NCI-H526 treated with DMSO at 0.1 percent for 48 hours (cell line): ENCODE measurements around the gene TNFRSF6B.
A peak's percentile ranks its signal among the peaks of the same experiment; 100 is the strongest.
"Not testable (repeated sequence)": the region's sequence is repeated elsewhere in the genome, so short reads cannot be mapped to it uniquely, and the experiment has no call there.

Experiments
- DNase-seq: peaks from one replicate; lab custom pipeline; 2025; lab: John Stamatoyannopoulos, UW

The TNFRSF6B gene, protein sequence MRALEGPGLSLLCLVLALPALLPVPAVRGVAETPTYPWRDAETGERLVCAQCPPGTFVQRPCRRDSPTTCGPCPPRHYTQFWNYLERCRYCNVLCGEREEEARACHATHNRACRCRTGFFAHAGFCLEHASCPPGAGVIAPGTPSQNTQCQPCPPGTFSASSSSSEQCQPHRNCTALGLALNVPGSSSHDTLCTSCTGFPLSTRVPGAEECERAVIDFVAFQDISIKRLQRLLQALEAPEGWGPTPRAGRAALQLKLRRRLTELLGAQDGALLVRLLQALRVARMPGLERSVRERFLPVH

DNA sequence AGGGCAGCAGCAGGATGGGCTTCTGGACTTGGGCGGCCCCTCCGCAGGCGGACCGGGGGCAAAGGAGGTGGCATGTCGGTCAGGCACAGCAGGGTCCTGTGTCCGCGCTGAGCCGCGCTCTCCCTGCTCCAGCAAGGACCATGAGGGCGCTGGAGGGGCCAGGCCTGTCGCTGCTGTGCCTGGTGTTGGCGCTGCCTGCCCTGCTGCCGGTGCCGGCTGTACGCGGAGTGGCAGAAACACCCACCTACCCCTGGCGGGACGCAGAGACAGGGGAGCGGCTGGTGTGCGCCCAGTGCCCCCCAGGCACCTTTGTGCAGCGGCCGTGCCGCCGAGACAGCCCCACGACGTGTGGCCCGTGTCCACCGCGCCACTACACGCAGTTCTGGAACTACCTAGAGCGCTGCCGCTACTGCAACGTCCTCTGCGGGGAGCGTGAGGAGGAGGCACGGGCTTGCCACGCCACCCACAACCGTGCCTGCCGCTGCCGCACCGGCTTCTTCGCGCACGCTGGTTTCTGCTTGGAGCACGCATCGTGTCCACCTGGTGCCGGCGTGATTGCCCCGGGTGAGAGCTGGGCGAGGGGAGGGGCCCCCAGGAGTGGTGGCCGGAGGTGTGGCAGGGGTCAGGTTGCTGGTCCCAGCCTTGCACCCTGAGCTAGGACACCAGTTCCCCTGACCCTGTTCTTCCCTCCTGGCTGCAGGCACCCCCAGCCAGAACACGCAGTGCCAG lies at the start of gene TNFRSF6B:
TSS of gene TNFRSF6B (plus strand) at position 25 of the 729 bp plus-strand sequence. CDS start at position 141, 116 bp downstream.
- DNase-seq = no peak

DNA sequence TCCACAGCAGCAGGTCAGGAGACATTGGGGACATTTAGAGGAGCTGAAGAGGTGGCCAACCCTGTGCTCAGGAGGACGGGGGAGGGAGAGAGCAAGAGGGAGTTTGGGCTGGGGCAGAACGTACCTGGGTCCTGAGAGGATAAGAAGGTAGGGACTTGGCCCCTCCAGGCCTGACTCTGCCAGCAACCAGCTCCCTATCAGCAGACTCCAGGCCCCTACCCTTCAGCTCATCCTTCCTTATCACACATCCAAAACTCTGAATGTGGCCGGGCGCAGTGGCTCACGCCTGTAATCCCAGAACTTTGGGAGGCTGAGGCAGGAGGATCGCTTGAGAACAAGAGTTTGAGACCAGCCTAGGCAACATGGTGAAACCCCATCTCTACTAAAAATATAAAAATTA lies 48.3 kb upstream of the TNFRSF6B start:
- no peak for DNase-seq

DNA sequence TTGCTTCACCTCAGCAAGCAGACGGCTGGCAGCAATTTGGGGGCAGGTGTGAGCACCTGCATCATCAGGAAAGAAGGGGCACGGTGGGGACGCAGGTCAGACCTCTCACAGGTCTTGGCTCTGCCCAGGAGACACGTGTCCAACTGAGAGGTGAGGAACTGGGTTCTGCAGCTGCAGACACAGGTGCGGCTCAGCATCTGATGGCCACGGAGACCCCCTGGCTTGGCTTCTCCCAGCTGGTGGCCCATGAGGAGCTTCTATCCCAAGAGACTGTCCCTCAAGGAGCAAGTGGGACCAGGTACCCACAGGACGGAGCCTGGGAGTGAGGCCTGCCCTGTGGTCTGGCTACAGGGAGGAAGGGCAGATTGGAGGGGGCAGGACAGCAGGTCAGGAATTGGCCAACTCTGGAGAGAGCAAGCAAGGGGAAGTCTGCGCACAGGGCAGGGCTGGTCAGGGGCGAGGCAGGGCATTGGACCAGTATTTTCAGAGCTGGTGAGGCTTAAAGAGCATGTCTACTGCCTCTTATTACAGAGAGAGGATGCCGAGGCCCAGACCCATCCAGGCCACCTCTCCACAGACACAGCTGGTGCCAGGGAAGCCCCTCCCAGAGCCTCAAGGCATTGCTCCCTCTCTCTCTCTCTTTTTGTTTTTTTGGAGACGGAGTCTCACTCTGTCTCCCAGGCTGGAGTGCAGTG lies 47.4 kb upstream of the TNFRSF6B start:
- no peak for DNase-seq

DNA sequence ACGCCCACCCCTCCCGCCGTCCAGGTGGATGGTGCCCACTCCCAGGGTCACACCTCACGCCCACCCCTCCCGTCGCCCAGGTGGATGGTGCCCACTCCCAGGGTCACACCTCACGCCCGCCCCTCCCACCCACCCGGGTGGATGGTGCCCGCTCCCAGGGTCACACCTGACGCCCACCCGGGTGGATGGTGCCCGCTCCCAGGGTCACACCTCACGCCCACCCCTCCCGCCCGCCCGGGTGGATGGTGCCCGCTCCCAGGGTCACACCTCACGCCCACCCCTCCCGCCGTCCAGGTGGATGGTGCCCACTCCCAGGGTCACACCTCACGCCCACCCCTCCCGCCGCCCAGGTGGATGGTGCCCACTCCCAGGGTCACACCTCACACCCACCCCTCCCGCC lies 46.0 kb upstream of the TNFRSF6B start:
- DNase-seq = not testable (repeated sequence)

DNA sequence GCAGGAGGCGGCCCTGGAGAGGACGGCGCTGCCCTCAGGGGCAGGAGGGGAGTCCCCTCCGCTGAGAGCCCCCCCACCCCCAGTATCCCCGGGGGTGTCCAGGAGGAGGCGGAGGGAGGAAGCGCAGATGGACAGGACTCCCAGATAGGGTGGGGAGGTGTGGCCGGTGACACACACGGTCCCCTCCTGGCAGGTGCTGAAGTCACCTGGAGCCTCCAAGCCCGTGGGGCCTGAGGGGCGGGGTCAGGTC lies 44.6 kb upstream of the TNFRSF6B start:
- DNase-seq = no peak

DNA sequence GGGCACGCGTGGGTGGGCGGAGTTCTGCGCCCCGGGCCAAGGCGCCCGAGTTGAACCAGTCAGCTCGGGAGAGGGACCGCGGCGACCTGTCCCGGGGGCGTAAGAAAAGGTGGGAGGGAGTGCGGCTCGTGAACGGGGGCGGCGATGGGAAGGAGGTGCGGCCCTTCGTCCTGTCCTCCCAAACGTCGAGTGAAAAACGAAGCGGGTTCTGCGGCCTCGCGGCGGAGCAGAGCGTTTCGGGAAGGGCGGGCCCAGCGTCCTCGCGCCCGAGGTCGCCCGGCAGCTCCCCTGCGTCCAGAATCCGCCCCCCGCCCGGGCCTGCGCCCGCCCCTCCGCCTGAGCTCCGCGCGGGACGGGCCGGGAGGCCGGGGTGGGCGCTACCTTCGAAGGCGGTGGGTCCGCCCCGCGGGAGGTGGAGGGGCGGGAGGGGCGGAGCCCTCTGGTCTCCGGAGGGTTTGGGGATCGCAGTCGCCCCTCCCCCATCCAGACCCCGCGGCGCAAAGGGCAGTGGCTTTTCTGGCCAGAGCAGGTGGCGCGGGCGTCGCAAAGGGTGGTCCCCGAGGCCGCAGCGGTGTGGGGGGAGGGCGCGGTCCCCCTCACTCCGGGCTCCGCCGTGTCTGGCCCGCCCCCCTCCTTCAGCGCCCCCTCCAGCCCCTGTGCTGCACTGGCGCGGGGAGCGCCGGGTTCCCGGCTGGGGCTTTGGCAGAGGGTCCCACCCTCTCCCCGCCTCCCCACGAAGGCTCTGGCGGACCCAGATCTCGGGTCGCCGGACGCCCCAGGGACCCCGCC lies 44.1 kb upstream of the TNFRSF6B start:
- DNase-seq = peak; percentile 48

DNA sequence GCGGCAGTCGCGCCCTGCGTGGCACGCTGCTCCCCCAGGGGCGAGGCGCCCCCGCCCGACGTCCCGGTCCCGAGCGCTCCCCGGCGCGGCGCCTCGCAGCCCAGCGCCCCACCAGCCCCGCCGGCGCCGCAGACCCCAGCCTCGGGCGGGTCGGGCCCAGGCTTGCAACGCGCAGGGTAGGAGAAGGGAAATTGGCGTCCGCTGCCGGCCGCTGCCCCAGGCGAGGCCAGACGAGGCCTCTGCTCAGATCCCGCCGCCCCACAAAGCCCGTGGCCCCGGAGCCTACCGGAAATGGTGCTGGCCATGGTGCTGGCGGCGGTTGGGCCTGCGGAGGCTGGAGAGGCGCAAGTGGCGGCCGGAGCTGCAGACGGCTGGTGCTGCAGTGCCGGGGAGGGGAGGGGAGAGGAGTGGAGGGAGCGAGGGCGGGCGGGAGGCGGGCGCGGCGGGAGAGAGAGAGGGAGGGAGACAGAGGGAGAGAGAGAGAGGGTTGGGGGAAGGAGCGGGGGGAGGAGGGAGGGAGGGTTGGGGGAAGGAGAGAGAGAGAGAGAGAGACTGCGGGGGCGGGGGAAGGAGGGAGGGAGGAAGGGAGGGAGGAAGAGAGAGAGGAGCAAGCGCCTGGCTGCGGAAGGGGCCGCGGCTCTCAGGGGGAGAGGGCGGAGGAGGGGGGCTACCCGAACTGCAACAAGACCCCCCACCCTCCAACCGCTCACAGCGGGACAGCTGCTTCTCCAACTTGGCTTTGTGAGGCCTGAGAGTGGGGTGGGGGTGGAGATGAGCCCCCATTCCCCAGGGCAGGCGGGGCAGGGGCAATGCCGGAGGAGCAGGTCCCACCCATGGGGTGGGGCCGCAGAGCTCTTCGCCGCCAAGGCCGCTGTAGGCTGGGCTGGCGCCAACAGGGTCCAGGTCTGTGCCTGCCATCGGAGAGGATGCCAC lies 43.1 kb upstream of the TNFRSF6B start, which contains the start of gene STMN3:
TSS of gene STMN3 (minus strand) at position 384 of the 933 bp plus-strand sequence. CDS start at position 305, 79 bp downstream.
- peak; percentile 85 for DNase-seq

DNA sequence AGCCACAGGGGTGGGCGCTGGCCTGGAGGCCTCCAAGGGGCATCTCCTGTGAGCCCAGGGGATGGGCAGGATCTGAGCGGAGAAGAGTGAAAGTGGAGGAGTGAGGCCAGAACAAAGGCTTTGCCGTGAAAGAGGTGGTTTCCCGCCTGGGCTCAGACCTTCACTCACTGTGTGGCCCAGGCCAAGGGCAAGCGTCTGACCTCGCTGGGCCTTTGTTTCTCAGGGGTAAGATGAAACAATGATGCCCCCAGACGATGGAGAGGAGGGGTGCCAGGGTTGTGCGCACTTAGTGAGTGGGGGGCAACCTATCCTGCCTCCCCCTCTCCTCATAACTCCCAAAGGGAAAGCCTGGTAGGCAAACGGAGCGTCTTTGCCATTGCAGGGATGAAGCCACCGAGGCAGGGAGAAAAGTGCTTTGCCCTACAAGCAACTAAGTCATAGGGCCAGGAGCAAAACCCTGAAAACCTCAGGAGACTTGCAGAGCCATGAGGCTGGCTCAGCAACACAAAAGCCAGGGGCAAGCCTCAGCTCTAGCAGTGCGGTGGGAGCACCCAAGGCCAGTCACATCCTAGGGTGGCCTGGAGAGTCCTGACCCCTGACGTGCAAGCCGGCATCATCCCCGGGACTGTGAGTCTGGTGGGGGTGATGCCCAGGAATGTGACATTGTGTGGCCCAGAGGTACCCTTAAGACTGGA lies 42.3 kb upstream of the TNFRSF6B start:
- no peak for DNase-seq

DNA sequence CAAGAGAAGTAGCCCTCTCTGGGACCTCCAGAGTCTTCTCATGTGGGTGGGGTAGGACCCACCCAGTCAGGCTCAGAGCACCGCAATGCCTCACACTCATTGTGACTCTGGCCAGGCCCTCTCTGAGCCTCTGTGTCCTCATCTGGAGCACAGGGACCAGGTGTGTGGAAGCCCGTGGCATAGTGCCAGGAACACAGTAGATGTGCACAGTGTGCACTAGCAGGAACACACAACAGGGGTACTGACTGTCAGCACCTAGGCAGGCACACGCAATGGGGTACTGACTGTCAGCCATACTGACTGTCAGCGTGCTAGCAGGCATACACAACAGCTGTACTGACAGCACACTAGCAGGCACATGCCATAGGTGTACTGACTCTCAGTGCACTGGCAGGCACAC lies 41.2 kb upstream of the TNFRSF6B start:
- no peak for DNase-seq

DNA sequence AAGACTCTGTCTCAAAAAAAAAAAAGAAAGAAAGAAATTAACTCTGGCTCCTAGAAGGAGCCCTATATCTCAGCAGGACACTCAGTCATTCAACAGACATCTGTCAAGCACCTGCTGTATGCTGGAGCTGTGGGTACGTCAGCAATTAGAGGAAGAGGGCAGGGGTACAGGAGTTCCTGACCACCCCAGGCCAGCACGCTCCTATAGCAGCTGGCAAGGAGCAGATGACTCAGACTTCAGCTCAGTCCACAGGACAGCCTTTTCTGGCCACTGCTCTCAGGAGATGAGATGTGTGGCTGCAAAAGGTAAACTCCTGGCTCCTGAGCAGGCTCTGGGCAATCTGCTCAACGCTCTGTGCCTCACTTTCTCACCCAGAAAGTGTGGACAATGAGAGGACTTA lies 40.0 kb upstream of the TNFRSF6B start:
- DNase-seq = no peak

DNA sequence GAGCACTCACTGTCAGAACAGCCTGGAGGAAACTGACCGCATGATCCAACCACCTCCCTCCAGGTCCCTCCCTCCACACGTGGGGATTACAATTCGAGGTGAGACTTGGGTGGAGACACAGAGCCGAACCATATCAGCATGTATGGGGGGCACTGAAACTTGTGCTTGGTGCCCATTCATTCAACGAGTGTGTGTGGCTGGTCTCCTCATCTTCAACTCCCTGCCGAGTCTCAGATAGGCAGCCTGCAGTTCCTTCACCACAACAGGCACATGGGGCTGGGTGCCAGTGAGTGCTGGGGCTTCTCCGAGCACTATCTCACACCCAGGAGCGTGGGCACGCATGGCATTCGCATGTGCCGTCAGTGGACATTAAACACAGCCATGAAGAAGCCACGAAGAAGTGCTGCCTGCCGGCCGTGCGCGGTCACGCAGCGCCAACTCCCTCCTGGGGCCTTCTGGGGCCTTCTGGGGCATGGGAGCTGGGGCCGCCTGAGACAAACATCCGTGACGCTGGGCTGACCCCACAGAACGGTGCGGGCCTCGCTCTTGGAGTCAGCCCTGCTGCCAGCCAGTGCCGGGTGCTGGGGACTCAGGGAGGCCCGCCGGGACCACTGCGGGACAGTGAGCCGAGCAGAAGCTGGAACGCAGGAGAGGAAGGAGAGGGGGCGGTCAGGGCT lies 39.1 kb upstream of the TNFRSF6B start:
- DNase-seq = no peak

DNA sequence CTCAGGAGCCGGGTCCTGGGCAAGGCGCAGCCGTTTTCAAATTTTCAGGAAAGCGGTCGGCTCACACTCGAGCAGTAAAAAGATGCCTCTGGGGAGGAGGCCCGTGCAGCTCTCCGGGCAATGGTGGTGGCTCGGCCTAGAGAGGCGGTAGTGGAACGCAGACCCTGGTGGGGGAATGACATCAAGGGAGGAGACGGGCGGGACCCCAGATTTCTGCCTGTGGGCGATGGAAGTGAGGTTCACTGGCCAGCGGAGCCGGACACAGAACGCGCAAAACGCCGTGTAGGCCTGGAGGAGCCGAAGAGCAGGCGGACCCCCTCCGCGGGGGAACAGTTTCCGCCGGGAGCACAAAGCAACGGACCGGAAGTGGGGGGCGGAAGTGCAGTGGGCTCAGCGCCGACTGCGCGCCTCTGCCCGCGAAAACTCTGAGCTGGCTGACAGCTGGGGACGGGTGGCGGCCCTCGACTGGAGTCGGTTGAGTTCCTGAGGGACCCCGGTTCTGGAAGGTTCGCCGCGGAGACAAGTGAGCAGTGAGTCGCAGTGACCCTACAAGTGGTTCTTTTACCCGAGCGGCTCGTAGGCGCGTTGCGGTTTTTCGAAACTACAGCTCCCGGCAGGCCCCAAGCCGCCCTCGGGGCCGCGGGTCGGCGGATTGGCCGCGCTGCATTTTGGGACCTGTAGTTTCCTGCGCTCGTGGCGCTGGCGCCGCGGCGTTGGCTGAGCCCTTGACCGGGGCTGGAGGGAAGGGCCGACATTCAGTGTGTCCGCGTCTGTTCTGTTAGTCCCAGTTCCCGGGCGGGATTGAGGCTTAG lies 38.3 kb upstream of the TNFRSF6B start, which contains the start of gene RTEL1:
TSS of gene RTEL1 (plus strand) at position 376 of the 812 bp plus-strand sequence. CDS start 1,091 bp downstream, outside the sequence.
- peak; percentile 95 for DNase-seq

DNA sequence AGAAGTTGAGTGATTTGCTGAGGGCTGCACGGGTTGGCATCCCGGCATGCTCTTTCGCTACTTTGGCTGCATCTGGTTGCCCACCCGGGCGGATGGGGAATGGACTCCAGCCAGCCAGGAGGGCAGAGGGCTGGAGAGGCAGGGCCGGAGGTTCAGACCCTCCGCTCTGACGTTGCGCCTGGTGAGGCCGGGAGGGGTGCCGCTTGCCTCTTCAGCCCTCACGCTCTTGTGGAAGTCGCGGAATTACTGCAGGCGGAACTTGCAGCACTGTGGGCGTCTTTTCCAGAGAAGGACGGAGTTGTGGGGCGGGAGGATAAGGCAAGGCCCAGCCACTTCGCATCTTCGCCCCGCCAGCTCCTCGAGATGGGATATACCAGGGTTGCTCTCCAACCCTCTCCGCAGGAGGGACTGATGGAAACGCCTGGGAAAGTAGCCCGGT lies 37.7 kb upstream of the TNFRSF6B start:
- DNase-seq = no peak

DNA sequence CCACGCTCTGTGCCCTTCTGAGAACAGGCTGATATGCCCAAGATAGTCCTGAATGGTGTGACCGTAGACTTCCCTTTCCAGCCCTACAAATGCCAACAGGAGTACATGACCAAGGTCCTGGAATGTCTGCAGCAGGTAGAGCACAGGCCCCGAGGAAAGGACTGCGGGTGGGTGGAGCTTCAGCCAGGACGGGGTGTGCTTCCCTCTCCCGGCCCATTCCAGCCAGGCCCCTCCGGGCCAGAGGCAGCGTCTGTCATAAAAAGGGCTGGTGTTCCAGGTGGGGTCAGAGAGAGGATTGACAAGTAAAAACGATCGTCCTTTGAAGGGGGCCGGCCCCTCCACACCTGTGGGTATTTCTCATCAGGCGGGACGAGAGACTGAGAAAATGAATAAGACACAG lies 37.1 kb upstream of the TNFRSF6B start:
- no peak for DNase-seq

DNA sequence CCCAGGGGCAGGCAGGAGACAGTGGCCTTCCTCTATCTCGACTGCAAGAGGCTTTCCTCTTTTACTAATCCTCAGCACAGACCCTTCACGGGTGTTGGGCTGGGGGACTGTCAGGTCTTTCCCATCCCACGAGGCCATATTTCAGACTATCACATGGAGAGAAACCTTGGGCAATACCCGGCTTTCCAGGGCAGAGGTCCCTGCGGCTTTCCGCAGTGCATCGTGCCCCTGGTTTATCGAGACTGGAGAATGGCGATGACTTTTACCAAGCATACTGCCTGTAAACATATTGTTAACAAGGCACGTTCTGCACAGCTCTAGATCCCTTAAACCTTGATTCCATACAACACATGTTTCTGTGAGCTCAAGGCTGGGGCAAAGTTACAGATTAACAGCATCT lies 36.3 kb upstream of the TNFRSF6B start:
- not testable (repeated sequence) for DNase-seq

DNA sequence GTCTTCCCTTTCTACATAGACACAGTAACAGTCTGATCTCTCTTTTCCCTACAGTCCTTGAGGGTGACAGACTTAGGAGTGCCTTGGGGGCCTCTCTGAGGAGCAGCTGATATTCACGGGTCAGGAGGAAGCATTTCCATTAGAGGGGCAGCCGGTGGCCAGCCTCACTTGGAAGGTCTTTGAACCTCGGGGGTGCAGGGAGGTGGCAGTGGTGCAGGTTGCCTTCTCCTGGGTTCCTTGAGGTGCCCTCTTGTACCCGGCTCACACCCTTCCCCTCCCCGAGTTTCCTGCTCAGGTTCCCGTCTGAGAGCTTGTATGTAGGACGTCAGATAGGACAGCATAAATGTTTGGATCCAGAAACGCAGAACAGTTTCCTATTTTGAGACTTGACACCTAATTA lies 35.8 kb upstream of the TNFRSF6B start:
- DNase-seq = no peak

DNA sequence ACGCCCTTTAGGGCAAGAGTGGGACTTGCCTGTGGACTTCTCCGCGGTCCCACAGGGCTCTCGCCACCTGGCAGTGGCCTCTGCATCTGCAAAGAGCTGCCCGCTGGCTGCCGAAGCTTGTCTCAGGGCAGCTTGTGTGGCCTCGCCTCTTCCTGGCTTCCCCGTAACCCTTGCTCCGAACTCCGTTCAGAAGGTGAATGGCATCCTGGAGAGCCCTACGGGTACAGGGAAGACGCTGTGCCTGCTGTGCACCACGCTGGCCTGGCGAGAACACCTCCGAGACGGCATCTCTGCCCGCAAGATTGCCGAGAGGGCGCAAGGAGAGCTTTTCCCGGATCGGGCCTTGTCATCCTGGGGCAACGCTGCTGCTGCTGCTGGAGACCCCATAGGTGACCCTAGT lies 35.3 kb upstream of the TNFRSF6B start:
- no peak for DNase-seq

DNA sequence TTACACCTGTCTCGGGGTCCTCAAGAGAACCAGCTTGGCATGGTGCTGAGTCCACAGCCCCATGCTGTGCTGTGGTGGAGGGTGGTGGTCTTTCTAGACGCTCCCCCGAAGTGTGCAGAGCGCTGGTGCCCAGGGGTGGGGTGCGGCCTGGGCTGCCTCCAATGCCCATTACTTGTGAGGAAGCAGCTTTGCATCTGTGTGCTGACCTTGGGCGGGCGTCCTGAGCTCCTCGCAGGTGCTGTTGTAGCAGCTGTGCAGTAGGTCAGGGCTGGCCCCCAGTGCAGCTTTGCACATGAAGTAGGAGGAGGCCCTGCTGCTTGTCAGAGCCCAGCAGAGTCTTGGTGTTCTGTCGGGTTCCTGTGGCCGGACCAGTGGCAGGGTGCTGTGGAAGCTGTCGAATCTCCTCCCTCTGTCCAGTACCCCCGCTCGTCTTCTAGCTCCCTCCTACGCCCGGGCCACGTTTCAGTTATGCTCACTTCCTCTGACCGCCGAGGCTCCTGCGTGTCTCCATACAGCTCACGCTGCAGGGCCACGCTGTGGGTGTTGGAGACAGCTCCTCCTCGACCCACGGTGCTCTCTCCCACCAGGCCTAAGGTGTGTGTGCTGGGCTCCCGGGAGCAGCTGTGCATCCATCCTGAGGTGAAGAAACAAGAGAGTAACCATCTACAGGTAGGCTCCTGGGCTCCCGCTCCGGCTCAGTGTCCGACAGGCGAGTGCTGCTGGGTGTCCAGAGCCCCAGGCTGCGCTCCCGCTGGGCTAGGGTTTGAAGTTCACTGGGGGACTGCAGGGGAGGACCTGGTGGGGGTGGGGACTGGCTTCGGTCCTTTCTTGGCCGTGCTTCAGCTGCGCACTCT lies 34.3 kb upstream of the TNFRSF6B start:
- no peak for DNase-seq
